LHCN-M2 (cell line): ENCODE data around the gene ABCA4. TPM values are rescaled to one million over a fixed set of nuclear protein-coding genes. Genes with fewer than 3 reads are reported as not detected.

ENCODE experiments used
- DNase-seq: peaks from one replicate; pipeline ENCODE4 v3.0.0-alpha.2; 2012; ENCODE audit warnings: low read depth
- total RNA-seq: library from RNA; depleted of rRNA; stranded (reverse); fragments of >200 nt; gene quantifications from 2 replicates; pipeline ENCODE4 v1.2.3, GENCODE V29; 2014

Gene ABCA4
- total RNA-seq, 1 experiment from 2014 or later, result 0.06 TPM

DNA sequence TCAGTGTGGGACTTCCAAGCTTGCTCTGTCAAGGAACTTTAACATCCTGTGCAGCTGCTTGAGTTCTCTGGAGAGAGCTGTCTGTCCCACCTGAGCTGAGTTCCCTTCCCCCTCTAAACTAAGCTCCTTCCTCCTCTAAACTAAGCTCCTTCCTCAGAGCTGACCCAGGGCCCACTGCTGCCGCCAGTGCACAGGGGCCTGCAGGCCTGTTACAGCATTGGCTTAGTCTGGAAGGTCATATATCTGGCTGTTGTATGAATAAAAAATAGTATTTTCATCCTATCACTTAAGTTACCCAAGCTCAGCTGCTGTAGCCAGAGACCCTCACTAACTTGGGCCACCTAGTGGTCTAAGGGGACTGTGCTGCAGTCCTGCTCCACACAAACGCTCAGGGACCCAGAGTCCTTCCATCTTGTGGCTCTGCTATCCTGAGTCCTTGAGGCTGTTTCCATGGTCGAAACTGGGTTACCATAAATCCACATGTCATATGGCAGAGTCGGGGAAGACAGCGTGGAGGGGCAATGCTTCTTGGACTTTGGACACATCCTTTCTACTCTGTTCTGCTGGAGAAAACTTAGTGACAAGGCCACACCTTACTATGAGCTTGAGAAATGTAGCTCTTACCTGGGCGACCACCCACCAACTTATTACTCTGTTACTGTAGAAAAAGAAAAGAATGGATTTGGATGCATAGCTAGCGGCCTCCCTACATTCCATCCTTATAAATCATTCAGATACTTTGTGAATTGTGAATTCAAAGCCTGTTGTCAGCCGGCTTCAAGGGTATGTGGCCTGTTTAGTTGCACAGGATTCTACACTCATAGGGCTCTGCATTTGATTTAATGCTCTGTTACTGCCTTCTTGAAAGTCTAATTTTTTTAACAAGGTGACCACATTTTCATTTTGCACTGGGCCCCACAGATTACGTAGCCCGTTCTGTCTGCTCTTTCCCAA is 140.4 kb downstream of the ABCA4 start:
- DNase-seq, result peak; percentile 42

GRCh38 chr1:93979718-93980319 is 141.1 kb downstream of the ABCA4 start:
- peak; percentile 92 for DNase-seq

DNA sequence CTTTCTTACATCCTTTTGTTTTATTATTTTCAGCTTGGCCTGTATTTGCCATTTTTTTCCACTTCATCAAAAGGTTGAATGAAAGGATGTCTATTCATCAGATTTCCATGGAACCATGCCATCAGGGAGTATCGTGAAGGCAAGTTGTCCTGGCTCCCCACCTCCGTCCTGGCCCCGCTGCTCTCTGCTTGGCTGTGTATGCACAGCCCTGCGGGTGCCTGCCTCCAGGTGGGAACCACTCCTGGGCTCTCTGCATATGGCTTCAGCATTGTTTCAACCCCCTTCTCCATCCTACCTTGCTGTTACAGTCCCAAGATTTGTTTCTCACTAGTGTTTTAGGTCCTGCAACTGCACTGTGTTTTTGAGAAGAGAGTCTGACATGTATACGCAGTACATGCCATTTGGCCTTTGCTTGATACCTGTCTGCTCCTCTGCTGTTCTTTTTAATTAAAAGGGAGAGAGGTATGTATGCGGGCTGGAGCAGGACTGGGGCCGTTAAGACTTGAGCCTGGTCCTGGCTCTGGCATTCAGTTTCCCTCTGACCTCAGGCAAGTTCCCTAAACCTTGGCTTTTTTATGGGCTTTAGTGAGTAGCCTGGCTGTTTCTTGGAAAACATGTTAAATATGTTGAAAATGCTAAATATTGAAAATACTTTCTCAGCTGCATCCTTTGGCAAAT is 141.8 kb downstream of the ABCA4 start:
- DNase-seq, result no peak

- peak; percentile 82 for DNase-seq
Measured at GRCh38 chr1:93977598-93977945, 143.4 kb downstream of the ABCA4 start.

- no peak for DNase-seq
Measured at GRCh38 chr1:93976711-93977597, 144.0 kb downstream of the ABCA4 start.

GRCh38 chr1:93976291-93976690 is 144.7 kb downstream of the ABCA4 start:
- no peak for DNase-seq

GRCh38 chr1:93972341-93972740 is 148.6 kb downstream of the ABCA4 start:
- DNase-seq, result no peak

DNA sequence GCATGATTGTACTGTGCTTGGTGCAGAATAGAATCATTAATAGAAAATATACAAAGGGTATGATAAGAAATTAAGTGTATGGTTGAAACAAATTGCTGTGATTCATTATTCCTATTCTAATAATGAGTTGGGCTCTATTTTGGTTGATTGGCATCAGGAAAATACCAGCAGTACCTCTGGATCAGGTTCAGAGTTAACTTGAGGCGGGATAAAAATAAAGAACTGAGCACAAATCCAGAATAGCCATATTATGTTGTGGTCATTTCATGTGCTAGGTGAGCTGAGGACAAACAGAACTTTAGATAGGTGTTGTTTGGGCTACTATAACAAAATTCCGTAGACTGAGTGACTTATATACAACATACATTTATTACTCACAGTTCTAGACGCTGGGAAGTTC is 151.1 kb downstream of the ABCA4 start:
- no peak for DNase-seq

DNA sequence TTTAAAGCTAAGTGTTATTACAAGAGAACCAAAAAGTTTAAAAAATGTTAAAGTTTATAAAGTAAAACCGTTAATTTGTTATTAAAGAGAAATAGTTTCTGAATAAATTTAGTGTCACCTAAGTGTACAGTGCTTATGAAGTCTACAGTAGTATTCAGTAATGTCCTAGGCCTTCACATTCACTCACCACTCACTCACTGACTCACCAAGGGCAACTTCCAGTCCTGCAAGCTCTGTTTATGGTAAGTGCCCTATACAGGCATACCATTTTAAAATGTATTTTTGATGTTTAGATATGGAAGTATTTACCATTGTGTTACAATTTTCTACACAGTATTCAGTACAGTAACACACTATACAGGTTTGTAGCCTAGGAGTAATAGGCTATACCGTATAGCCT is 151.6 kb downstream of the ABCA4 start:
- peak; percentile 19 for DNase-seq

GRCh38 chr1:93967306-93967705 is 153.6 kb downstream of the ABCA4 start:
- DNase-seq, result no peak

DNA sequence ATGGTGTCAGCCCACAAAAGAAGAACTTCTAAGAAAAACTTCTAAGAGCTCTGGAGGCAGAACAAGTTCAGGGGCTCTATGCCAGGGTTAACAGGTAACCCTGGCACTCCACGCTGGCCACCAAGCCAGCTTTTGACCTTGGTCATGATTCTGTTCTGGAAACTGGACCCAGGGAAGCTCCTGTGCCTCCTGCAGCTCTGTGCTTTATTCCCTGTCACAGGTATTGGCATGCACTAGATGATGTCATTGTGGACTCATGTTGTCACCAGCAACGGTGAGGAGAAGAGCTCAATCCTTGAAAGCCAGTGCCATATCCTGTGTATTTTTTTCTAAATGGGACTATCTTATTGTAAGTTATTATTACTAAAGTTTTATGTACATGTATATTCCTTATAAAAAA is 155.1 kb downstream of the ABCA4 start:
- no peak for DNase-seq

DNA sequence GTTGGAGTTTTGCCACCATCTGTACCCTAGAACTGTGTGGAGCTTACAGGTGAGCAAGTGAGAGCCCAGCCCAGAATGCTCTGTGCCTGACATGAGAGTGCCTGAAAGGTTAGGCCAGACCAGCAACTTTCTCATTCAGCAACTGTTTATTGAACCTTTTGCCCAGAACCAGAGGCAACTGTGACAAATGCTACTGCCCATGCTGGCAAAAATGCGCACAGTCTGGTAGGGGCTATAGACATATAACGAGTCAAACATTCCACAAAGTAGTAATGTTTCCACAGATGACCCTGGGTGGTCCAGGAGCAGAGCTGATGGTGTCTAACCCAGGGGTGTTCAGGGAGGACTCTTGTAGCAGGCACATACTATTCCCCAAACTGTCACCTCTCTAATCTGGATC is 155.7 kb downstream of the ABCA4 start:
- DNase-seq, result no peak

- no peak for DNase-seq
Measured at GRCh38 chr1:93964777-93965200, 156.2 kb downstream of the ABCA4 start.

DNA sequence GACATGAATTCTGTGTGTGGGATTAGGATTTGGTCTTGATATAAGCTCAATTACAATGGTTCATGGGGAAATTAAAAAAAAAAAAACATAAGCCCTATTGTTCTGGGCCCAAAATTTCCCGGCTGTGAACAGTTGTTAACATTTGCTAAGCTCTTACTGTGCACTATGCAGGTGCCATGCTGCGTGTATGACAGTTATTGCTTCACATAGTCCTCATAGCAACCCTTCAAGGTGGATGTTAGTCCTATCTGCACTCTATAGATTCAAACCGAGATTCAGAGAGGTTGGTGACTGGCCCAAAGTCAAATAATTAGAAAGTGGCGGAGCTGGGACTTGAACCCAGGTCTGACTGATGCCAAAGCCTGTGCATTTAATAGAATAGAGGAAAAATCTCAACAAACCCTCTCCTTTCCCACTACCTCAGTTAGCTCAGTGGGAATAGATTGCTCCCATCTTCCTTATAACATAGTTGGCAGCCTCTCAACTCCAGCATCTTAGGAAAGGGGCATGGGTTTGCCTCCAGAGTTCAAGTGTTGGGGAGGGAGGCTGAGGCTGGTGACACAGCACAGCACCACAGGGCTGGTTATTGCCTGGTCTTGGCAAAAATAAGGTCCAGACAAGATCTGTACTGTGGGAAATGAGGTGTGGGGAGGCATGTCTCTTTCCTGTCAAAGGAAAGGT is 156.7 kb downstream of the ABCA4 start:
- no peak for DNase-seq

GRCh38 chr1:93963585-93963984 is 157.4 kb downstream of the ABCA4 start:
- no peak for DNase-seq

GRCh38 chr1:93961906-93962305 is 159.0 kb downstream of the ABCA4 start:
- no peak for DNase-seq

DNA sequence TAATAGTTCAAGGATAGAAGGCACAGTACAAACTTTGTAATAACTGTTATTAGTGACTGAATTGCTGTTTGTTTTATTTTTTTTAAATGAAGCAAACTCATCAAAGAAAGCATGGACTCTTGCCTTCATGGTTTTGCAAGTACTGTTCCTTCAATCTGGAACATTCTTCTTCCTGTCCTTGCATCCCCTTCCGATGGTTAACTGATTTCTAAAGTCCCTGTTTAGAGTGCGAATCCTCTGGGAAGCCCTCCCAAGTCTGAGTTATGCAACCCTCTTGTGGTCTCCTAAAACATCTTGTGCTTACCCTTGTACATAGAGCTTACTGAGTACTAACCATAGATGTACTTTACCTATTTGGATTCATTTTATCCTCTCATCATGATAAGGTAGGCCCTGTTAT is 159.5 kb downstream of the ABCA4 start:
- DNase-seq, result no peak

DNA sequence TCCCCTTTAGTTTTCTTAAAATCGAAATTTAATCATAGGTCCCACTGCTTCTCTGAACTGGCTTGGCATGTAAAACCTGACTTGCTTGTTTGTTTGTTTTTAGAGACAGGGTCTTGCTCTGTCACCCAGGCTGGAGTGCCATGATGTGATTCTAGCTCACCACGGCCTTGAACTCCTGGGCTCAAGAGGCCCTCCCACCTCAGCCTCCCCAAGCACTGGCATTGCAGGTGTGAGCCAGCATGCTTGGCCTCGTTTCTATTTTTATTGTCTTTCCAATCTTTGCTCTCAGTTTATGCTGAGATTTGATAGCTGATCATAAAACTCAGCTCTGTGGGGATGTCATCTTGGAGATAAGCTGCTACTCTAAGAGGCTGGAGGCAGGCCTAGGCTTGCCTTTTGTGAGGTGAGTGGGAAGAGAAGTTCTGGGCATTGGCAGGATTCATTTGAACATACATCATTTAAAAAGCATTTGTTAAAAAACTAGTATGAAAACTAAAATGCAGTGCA is 160.3 kb downstream of the ABCA4 start:
- no peak for DNase-seq

- DNase-seq, result no peak
Measured at GRCh38 chr1:93959413-93959812, 161.5 kb downstream of the ABCA4 start.

- DNase-seq, result no peak
Measured at GRCh38 chr1:93958726-93959100, 162.2 kb downstream of the ABCA4 start.
